CD14-positive monocyte (primary cell): ENCODE results near the gene ABCA2. TPM values are rescaled to one million over a fixed set of nuclear protein-coding genes. Genes with fewer than 3 reads are reported as not detected.

Experiments used
- DNase-seq, 3 donors: peaks; one replicate each; pipeline ENCODE4 v3.0.0-alpha.2; 2011 to 2022
- H2AFZ ChIP-seq: 2 replicates; pipeline ENCODE4 v1.6.0; 2012; ENCODE audit warnings: mild to moderate bottlenecking, low read depth, low read length, inconsistent platforms; ENCODE audit not compliant: insufficient read depth, poor library complexity, severe bottlenecking
- H3K27ac ChIP-seq, 2 donors: 1 replicate in 1 of 2; 2 replicates in 1 of 2; pipeline ENCODE4 v1.5.1; 2012 to 2013; ENCODE audit warnings: low read length in 2 of 2, control low read depth in 1 of 2, inconsistent platforms in 1 of 2, low read depth in 1 of 2, mild to moderate bottlenecking in 1 of 2
- H3K27me3 ChIP-seq, 2 donors: one replicate each; pipeline versions ENCODE4 v1.6.0 to v1.6.1; 2011 to 2013; ENCODE audit warnings: low read length in 2 of 2; ENCODE audit not compliant: control insufficient read depth in 2 of 2, insufficient read depth in 2 of 2
- H3K36me3 ChIP-seq, 2 donors: replicated peaks in 1 of 2; 1 replicate in 1 of 2; 2 replicates in 1 of 2; pipeline versions ENCODE4 v1.5.1 to v1.6.1; 2012 to 2013; ENCODE audit warnings: low read length in 2 of 2, control low read depth in 1 of 2, inconsistent platforms in 1 of 2, mild to moderate bottlenecking in 1 of 2; ENCODE audit not compliant: insufficient read depth in 2 of 2, control insufficient read depth in 1 of 2
- H3K4me1 ChIP-seq, 2 donors: 1 replicate in 1 of 2; 2 replicates in 1 of 2; pipeline versions ENCODE4 v1.5.1 to v1.6.1; 2012 to 2013; ENCODE audit warnings: low read length in 2 of 2, control low read depth in 1 of 2, inconsistent platforms in 1 of 2, mild to moderate bottlenecking in 1 of 2, moderate library complexity in 1 of 2; ENCODE audit not compliant: insufficient read depth in 2 of 2, control insufficient read depth in 1 of 2
- H3K4me2 ChIP-seq: replicated peaks from 2 replicates; pipeline ENCODE3; 2012; ENCODE audit warnings: low read length, moderate library complexity, mild to moderate bottlenecking; ENCODE audit not compliant: poor library complexity, severe bottlenecking; ENCODE audit errors: extremely low read depth
- H3K4me3 ChIP-seq, 3 experiments: fragments of 200-600 bp in 1 of 3; sonication (generic) in 1 of 3; replicated peaks in 1 of 3; 1 replicate in 2 of 3; 2 replicates in 1 of 3; pipeline ENCODE4 v1.5.1; 2011 to 2013; ENCODE audit warnings: low read length in 3 of 3, mild to moderate bottlenecking in 3 of 3, control low read depth in 2 of 3, low read depth in 2 of 3, inconsistent platforms in 1 of 3, moderate library complexity in 1 of 3
- H3K79me2 ChIP-seq: 2 replicates; pipeline ENCODE4 v1.6.0; 2012; ENCODE audit warnings: mild to moderate bottlenecking, control low read depth, inconsistent platforms, low read length, moderate library complexity; ENCODE audit not compliant: insufficient read depth
- H3K9ac ChIP-seq: 2 replicates; pipeline ENCODE4 v1.6.0; 2017; ENCODE audit warnings: low read length, mild to moderate bottlenecking; ENCODE audit not compliant: insufficient read depth, poor library complexity, severe bottlenecking
- H3K9me3 ChIP-seq, 2 donors: replicated peaks in 1 of 2; 1 replicate in 1 of 2; 2 replicates in 1 of 2; pipeline versions ENCODE4 v1.5.1 to v1.6.1; 2012 to 2013; ENCODE audit warnings: low read length in 2 of 2, control low read depth in 1 of 2; ENCODE audit not compliant: control insufficient read depth in 1 of 2, insufficient read depth in 1 of 2
- H4K20me1 ChIP-seq: 2 replicates; pipeline ENCODE4 v1.6.0; 2012; ENCODE audit warnings: mild to moderate bottlenecking, low read length, control low read depth, moderate library complexity; ENCODE audit not compliant: insufficient read depth
- H3K27ac Mint-ChIP-seq, 7 donors: one replicate each; pipeline ENCODE4 v1.8.0; 2020; ENCODE audit warnings: mild to moderate bottlenecking in 7 of 7, mixed read lengths in 7 of 7, moderate library complexity in 6 of 7, inconsistent platforms in 2 of 7
- H3K27me3 Mint-ChIP-seq, 3 donors: one replicate each; pipeline ENCODE4 v1.8.0; 2021 to 2022; ENCODE audit warnings: low read depth in 3 of 3, mild to moderate bottlenecking in 3 of 3, mixed read lengths in 3 of 3, moderate library complexity in 3 of 3, inconsistent platforms in 1 of 3
- H3K36me3 Mint-ChIP-seq, 2 donors: one replicate each; pipeline ENCODE4 v1.8.0; 2020; ENCODE audit warnings: mixed read lengths in 2 of 2, inconsistent platforms in 1 of 2, mild to moderate bottlenecking in 1 of 2
- H3K4me1 Mint-ChIP-seq: one replicate; pipeline ENCODE4 v1.8.0; 2020; ENCODE audit warnings: mild to moderate bottlenecking, mixed read lengths
- H3K4me3 Mint-ChIP-seq, 2 donors: one replicate each; pipeline ENCODE4 v1.8.0; 2020; ENCODE audit warnings: mild to moderate bottlenecking in 2 of 2, mixed read lengths in 2 of 2, moderate library complexity in 1 of 2
- H3K9me3 Mint-ChIP-seq, 7 donors: one replicate each; pipeline ENCODE4 v1.8.0; 2020 to 2022; ENCODE audit warnings: mixed read lengths in 7 of 7, mild to moderate bottlenecking in 6 of 7, moderate library complexity in 6 of 7, inconsistent platforms in 2 of 7
- WGBS: methylation state at CpG from one replicate; pipeline ENCODE4 v1.1.5; 2013; ENCODE audit warnings: missing lambda C conversion rate; ENCODE audit not compliant: insufficient coverage; 5-methylcytosine and 5-hydroxymethylcytosine counted together
- intact Hi-C, 2 donors: fragments of 100-400 bp; cut with micrococcal nuclease; formaldehyde crosslinking; loops; one replicate each; pipeline versions ENCODE4 v1.15.0 to v1.15.1; 2023
- polyA plus RNA-seq, 3 donors: library from polyadenylated mRNA; depleted of rRNA in 1 of 3; unstranded in 2 of 3; stranded (reverse) in 1 of 3; fragments of 300-500 nt in 2 of 3; fragments of >200 nt in 1 of 3; fragmentation: Illumina TruSeq in 2 of 3; gene quantifications; 1 replicate in 2 of 3; 2 replicates in 1 of 3; pipeline ENCODE4 v1.2.3, GENCODE V29; 2012 to 2021
- TF ChIP-seq, protein P1 (sequence below): fragments of 200-600 bp; IDR thresholded peaks from one replicate; pipeline ENCODE4 v1.8.0; 2022; ENCODE audit warnings: antibody characterized with exemption, mild to moderate bottlenecking

The ABCA2 gene
- polyA plus RNA-seq, 3 donors, result 0.18 to 30.7 (median 0.40) TPM

DNA sequence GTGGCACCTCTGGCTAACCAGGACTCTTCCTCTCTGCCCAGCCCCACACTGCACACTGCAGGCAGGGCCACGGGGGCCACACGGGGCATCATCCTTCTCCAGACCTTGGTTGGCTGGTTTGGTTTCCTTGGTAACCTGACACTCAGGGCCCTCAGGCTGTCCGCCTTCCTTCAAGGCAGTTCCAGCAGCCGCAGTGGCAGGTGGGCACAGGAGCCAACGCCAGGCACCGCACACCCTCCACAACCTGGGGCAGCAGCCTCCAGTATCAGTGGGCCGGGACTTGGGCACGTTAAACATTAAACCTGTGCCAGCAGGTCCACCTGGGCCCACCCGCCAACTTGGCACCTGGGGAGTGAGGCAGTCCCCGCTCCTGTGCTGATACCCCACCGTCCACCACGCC lies 16.0 kb upstream of the ABCA2 start:
- peak overlapping the region in 1 of 2 donors; percentile 75 for H3K4me3 Mint-ChIP-seq
- H3K27me3 ChIP-seq, result peaks cover 20 to 55% of the 10 kb centered on the region in 2 donors

DNA sequence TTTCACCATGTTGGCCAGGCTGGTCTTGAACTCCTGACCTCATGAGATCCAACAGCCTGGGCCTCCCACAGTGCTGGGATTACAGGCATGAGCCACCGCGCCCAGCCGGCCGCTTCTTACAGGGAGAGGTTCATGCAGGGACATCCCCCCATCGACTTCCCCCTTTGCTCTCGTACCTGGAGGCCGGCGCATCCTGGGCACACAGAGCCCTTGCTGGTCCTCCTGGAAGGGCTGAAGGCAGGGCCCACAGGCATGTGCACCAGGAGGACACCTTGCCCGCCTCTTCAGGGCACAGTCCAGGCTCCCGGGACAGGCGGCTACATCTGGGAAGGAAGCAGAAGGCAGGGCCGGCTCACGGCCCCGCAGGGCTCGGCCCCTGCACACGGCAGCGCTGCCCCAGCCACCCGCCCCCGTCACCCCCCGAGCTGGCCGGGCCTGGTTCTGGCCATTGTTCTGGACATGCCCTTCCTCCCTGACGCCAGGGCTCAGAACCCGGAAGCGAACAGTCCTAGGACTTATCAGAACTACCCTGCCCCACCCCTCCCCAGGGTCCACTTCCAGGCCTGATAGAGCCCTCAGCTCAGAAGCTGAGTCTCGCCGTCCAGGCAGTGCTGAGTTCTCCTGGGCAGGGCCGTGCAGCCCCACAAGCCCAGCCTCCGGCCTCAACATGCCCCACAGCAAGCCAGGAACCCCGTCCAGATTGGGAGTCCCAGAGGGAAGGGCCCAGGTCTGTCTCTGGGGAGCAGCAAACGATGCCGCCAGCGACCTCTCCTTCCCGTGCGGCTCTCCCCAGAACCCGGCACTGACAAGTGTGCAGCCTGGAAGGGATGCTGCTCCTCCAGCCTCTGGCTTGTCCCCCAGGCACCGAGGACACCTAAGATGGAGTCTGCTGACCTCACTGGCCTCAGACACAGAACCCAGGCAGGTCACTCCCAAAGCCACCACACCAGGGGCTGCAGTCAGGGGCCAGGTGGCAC lies 15.0 kb upstream of the ABCA2 start:
- WGBS, result 83% methylated on average over 34 of the region's 36 CpGs
- Histone ChIP-seq H3K27ac (no peak overlapping the region), H3K9me3 (peaks cover 0 to 13% of the 10 kb centered on the region in 2 donors), H3K4me3 (no peak overlapping the region), H3K27me3 (peaks cover 20 to 47% of the 10 kb centered on the region in 2 donors), H2AFZ (no peak overlapping the region), H4K20me1 (peaks cover 23% of the 10 kb centered on the region), H3K36me3 (no peaks in the 10 kb centered on the region), H3K4me2 (no peak overlapping the region), H3K4me1 (peaks cover 18 to 30% of the 10 kb centered on the region in 2 donors), H3K79me2 (no peaks in the 10 kb centered on the region), H3K9ac (no peak overlapping the region)
- peaks cover 13% of the 10 kb centered on the region for H3K4me1 Mint-ChIP-seq
- peaks cover 0 to 7% (median 2%) of the 10 kb centered on the region in 7 donors for H3K9me3 Mint-ChIP-seq
- peaks cover 40 to 52% (median 50%) of the 10 kb centered on the region in 3 donors for H3K27me3 Mint-ChIP-seq
- TF ChIP-seq, protein P1, sequence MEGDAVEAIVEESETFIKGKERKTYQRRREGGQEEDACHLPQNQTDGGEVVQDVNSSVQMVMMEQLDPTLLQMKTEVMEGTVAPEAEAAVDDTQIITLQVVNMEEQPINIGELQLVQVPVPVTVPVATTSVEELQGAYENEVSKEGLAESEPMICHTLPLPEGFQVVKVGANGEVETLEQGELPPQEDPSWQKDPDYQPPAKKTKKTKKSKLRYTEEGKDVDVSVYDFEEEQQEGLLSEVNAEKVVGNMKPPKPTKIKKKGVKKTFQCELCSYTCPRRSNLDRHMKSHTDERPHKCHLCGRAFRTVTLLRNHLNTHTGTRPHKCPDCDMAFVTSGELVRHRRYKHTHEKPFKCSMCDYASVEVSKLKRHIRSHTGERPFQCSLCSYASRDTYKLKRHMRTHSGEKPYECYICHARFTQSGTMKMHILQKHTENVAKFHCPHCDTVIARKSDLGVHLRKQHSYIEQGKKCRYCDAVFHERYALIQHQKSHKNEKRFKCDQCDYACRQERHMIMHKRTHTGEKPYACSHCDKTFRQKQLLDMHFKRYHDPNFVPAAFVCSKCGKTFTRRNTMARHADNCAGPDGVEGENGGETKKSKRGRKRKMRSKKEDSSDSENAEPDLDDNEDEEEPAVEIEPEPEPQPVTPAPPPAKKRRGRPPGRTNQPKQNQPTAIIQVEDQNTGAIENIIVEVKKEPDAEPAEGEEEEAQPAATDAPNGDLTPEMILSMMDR, result no peak
- peaks cover 3 to 13% of the 10 kb centered on the region in 2 donors for H3K36me3 Mint-ChIP-seq
- peak overlapping the region in 1 of 2 donors; percentile 39 for H3K4me3 Mint-ChIP-seq
- H3K27ac Mint-ChIP-seq, result no peak overlapping the region
- no peak for DNase-seq
- intact Hi-C loops, result loop anchor here in 1 of 2 donors (1.0 kb wide), 1 partner anchor 9 kb away; no protein-coding TSS in a partner anchor

More for the DNA sequence above, 16.0 kb upstream of the ABCA2 start:
- H3K4me1 Mint-ChIP-seq, result peaks cover 13% of the 10 kb centered on the region
- H4K20me1 ChIP-seq, result peaks cover 17% of the 10 kb centered on the region
- peaks cover 0 to 10% (median 2%) of the 10 kb centered on the region in 7 donors for H3K9me3 Mint-ChIP-seq
- peaks cover 46 to 60% (median 59%) of the 10 kb centered on the region in 3 donors for H3K27me3 Mint-ChIP-seq
- H3K27ac Mint-ChIP-seq, result no peak overlapping the region
- TF ChIP-seq, protein P1, result no peak
- no peaks in the 10 kb centered on the region for H3K79me2 ChIP-seq
- no peak overlapping the region for H3K9ac ChIP-seq
- 45% methylated on average over 12 of the region's 12 CpGs for WGBS
- H2AFZ ChIP-seq, result no peak overlapping the region
- peaks cover 1 to 4% of the 10 kb centered on the region in 2 donors for H3K36me3 Mint-ChIP-seq
- DNase-seq, result no peak
- intact Hi-C loops, result no loop called here
- no peak overlapping the region for H3K27ac ChIP-seq
- H3K4me2 ChIP-seq, result no peak overlapping the region
- peaks cover 18 to 30% of the 10 kb centered on the region in 2 donors for H3K4me1 ChIP-seq
- no peak overlapping the region for H3K4me3 ChIP-seq
- H3K9me3 ChIP-seq, result peaks cover 0 to 13% of the 10 kb centered on the region in 2 donors
- no peaks in the 10 kb centered on the region for H3K36me3 ChIP-seq
